Prostate gland (tissue), 2 donors: ENCODE measurements around the gene WDFY4.

Experiments
- POLR2A ChIP-seq: fragments of 450-650 bp; IDR thresholded peaks from one replicate; pipeline ENCODE4 v1.6.1; 2016; ENCODE audit warnings: antibody characterized with exemption, mild to moderate bottlenecking
- POLR2AphosphoS5 ChIP-seq: sonication (generic); formaldehyde crosslinking; IDR thresholded peaks from one replicate; pipeline ENCODE4 v1.6.1; 2017; ENCODE audit warnings: antibody characterized with exemption
- TF ChIP-seq, protein P1 (sequence below), 4 experiments: fragments of 200-600 bp in 2 of 4; fragments of 450-650 bp in 2 of 4; sonication (generic) in 2 of 4; IDR thresholded peaks; 1 replicate in 3 of 4; 2 replicates in 1 of 4; pipeline ENCODE4 v1.5.1; 2016 to 2019; ENCODE audit warnings: antibody characterized with exemption in 4 of 4, mild to moderate bottlenecking in 2 of 4, moderate library complexity in 2 of 4

DNA sequence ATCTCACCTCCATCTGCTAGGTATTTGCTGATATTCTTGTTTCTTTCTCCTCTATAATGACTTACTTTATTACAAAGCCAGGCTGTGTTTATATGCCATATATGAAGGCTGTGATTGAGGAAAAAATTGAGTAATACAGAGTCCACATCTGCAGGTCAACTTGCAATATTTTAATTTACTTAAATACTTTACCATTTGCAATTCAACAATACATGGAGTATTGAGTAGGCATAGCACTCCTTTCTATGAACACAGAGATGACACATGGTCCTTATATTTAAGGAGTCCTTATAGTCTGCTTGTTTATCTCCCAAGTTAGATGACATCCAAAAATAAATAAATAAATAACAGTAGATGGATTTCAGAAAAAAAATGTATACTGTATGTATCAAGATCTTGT lies 158.5 kb downstream of the WDFY4 start:
- TF ChIP-seq POLR2A = no peak
- TF ChIP-seq, protein P1, sequence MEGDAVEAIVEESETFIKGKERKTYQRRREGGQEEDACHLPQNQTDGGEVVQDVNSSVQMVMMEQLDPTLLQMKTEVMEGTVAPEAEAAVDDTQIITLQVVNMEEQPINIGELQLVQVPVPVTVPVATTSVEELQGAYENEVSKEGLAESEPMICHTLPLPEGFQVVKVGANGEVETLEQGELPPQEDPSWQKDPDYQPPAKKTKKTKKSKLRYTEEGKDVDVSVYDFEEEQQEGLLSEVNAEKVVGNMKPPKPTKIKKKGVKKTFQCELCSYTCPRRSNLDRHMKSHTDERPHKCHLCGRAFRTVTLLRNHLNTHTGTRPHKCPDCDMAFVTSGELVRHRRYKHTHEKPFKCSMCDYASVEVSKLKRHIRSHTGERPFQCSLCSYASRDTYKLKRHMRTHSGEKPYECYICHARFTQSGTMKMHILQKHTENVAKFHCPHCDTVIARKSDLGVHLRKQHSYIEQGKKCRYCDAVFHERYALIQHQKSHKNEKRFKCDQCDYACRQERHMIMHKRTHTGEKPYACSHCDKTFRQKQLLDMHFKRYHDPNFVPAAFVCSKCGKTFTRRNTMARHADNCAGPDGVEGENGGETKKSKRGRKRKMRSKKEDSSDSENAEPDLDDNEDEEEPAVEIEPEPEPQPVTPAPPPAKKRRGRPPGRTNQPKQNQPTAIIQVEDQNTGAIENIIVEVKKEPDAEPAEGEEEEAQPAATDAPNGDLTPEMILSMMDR (IDR thresholded peaks at IDR 0.05) = no peak
- no peak for TF ChIP-seq POLR2AphosphoS5
